H9 (cell line): Measurements from ENCODE around the gene ADARB2. TPM values are rescaled to one million over a fixed set of nuclear protein-coding genes. Genes with fewer than 3 reads are reported as not detected.

ENCODE experiments used
- DNase-seq: peaks from one replicate; pipeline ENCODE4 v3.0.0-alpha.2; 2017
- H2AFZ ChIP-seq: one replicate; pipeline ENCODE4 v1.6.1; 2013; ENCODE audit warnings: mild to moderate bottlenecking, low read length, control low read depth, moderate library complexity
- H2AK5ac ChIP-seq: 2 replicates; pipeline ENCODE4 v1.6.1; 2013; ENCODE audit warnings: low read length, control low read depth, mixed read lengths; ENCODE audit not compliant: insufficient read length
- H2BK120ac ChIP-seq: one replicate; pipeline ENCODE4 v1.6.1; 2013; ENCODE audit warnings: low read depth, mild to moderate bottlenecking, low read length, control low read depth, inconsistent platforms; ENCODE audit not compliant: poor library complexity, severe bottlenecking
- H2BK12ac ChIP-seq: 2 replicates; pipeline ENCODE4 v1.6.1; 2013; ENCODE audit warnings: low read length, control low read depth, mixed read lengths, low read depth; ENCODE audit not compliant: insufficient read length
- H2BK15ac ChIP-seq: 2 replicates; pipeline ENCODE4 v1.6.1; 2013; ENCODE audit warnings: low read depth, low read length, control low read depth
- H2BK20ac ChIP-seq: one replicate; pipeline ENCODE4 v1.6.1; 2013; ENCODE audit warnings: low read depth, mild to moderate bottlenecking, low read length, control low read depth, inconsistent platforms; ENCODE audit not compliant: poor library complexity, severe bottlenecking
- H2BK5ac ChIP-seq: 2 replicates; pipeline ENCODE4 v1.6.1; 2013; ENCODE audit warnings: low read length, control low read depth, mixed read lengths; ENCODE audit not compliant: insufficient read length
- H3K14ac ChIP-seq: 2 replicates; pipeline ENCODE4 v1.6.1; 2013; ENCODE audit warnings: low read length, control low read depth; ENCODE audit not compliant: insufficient read depth
- H3K18ac ChIP-seq: 2 replicates; pipeline ENCODE4 v1.6.1; 2013; ENCODE audit warnings: low read depth, mild to moderate bottlenecking, mixed read lengths, low read length, control low read depth; ENCODE audit not compliant: insufficient read length
- H3K23ac ChIP-seq: 2 replicates; pipeline ENCODE4 v1.6.1; 2013; ENCODE audit warnings: low read length, control low read depth, mixed read lengths, low read depth; ENCODE audit not compliant: insufficient read length
- H3K23me2 ChIP-seq: 2 replicates; pipeline ENCODE4 v1.6.1; 2013; ENCODE audit warnings: low read depth, mild to moderate bottlenecking, mixed read lengths, low read length, control low read depth; ENCODE audit not compliant: insufficient read length, poor library complexity, severe bottlenecking
- H3K27ac ChIP-seq: 2 replicates; pipeline ENCODE4 v1.5.1; 2013; ENCODE audit warnings: low read length, control low read depth, mixed read lengths, low read depth; ENCODE audit not compliant: insufficient read length
- H3K27me3 ChIP-seq: 2 replicates; pipeline ENCODE4 v1.6.1; 2013; ENCODE audit warnings: low read length, control low read depth, inconsistent platforms; ENCODE audit not compliant: insufficient read depth
- H3K4ac ChIP-seq: 2 replicates; pipeline ENCODE4 v1.6.1; 2013; ENCODE audit warnings: low read depth, mild to moderate bottlenecking, control low read depth, inconsistent platforms, low read length, moderate library complexity
- H3K4me1 ChIP-seq: 2 replicates; pipeline ENCODE4 v1.6.1; 2013; ENCODE audit warnings: low read length, control low read depth, inconsistent platforms; ENCODE audit not compliant: insufficient read depth
- H3K4me2 ChIP-seq: 2 replicates; pipeline ENCODE4 v1.6.1; 2013; ENCODE audit warnings: low read length, control low read depth, mixed read lengths; ENCODE audit not compliant: insufficient read length, insufficient read depth
- H3K56ac ChIP-seq: 2 replicates; pipeline ENCODE4 v1.6.1; 2013; ENCODE audit warnings: low read depth, mild to moderate bottlenecking, mixed read lengths, low read length, control low read depth; ENCODE audit not compliant: insufficient read length
- H3K79me1 ChIP-seq: 2 replicates; pipeline ENCODE4 v1.6.1; 2013; ENCODE audit warnings: low read depth, mild to moderate bottlenecking, moderate library complexity, low read length, control low read depth, inconsistent platforms; ENCODE audit not compliant: insufficient read depth, poor library complexity, severe bottlenecking
- H3K79me2 ChIP-seq: 2 replicates; pipeline ENCODE4 v1.6.1; 2013; ENCODE audit warnings: low read length, control low read depth, inconsistent platforms; ENCODE audit not compliant: insufficient read depth
- H3K9ac ChIP-seq: 2 replicates; pipeline ENCODE4 v1.6.1; 2013; ENCODE audit warnings: low read length, control low read depth, mixed read lengths; ENCODE audit not compliant: insufficient read length; ENCODE audit errors: extremely low read depth
- H3K9me3 ChIP-seq: one replicate; pipeline ENCODE4 v1.6.1; 2013; ENCODE audit warnings: low read depth, low read length, inconsistent platforms; ENCODE audit not compliant: control insufficient read depth
- H3T11ph ChIP-seq: one replicate; pipeline ENCODE4 v1.6.1; 2013; ENCODE audit warnings: mild to moderate bottlenecking, low read length, control low read depth, inconsistent platforms
- H4K20me1 ChIP-seq: one replicate; pipeline ENCODE4 v1.6.1; 2013; ENCODE audit not compliant: control insufficient read depth, insufficient read length, insufficient read depth
- H4K5ac ChIP-seq: 2 replicates; pipeline ENCODE4 v1.6.1; 2013; ENCODE audit warnings: low read depth, mild to moderate bottlenecking, mixed read lengths, low read length, control low read depth; ENCODE audit not compliant: insufficient read length
- H4K8ac ChIP-seq: replicated peaks from 2 replicates; pipeline ENCODE4 v1.6.1; 2013; ENCODE audit warnings: low read length, control low read depth, mixed read lengths, low read depth; ENCODE audit not compliant: insufficient read length
- H4K91ac ChIP-seq: 2 replicates; pipeline ENCODE4 v1.6.1; 2013; ENCODE audit warnings: low read depth, mild to moderate bottlenecking, moderate library complexity, mixed read lengths, low read length, control low read depth; ENCODE audit not compliant: insufficient read length
- H3K27ac Mint-ChIP-seq, 3 experiments: 2 replicates in 2 of 3; 3 replicates in 1 of 3; pipeline ENCODE4 v1.8.0; 2020 to 2021; ENCODE audit warnings: mixed read lengths in 3 of 3, mild to moderate bottlenecking in 1 of 3, moderate library complexity in 1 of 3
- H3K27me3 Mint-ChIP-seq: 2 replicates; pipeline ENCODE4 v1.8.0; 2021; ENCODE audit warnings: low read depth, mild to moderate bottlenecking, moderate library complexity, mixed read lengths
- H3K36me3 Mint-ChIP-seq, 3 experiments: 2 replicates in 2 of 3; 3 replicates in 1 of 3; pipeline ENCODE4 v1.8.0; 2020 to 2021; ENCODE audit warnings: low read depth in 3 of 3, mixed read lengths in 3 of 3; ENCODE audit not compliant: insufficient read depth in 1 of 3
- H3K4me1 Mint-ChIP-seq, 2 experiments: 2 replicates each; pipeline ENCODE4 v1.8.0; 2020; ENCODE audit warnings: mixed read lengths in 2 of 2
- H3K4me3 Mint-ChIP-seq, 2 experiments: 2 replicates in 1 of 2; 3 replicates in 1 of 2; pipeline ENCODE4 v1.8.0; 2020 to 2021; ENCODE audit warnings: mild to moderate bottlenecking in 2 of 2, mixed read lengths in 2 of 2, moderate library complexity in 1 of 2
- H3K9me3 Mint-ChIP-seq, 2 experiments: 2 replicates in 1 of 2; 3 replicates in 1 of 2; pipeline ENCODE4 v1.8.0; 2020; ENCODE audit warnings: mild to moderate bottlenecking in 2 of 2, mixed read lengths in 2 of 2, moderate library complexity in 1 of 2
- CTCF ChIP-seq: fragments of 200-600 bp; sonication (generic); conservative IDR thresholded peaks from 3 replicates; pipeline ENCODE4 v1.8.0; 2021; ENCODE audit warnings: antibody characterized with exemption, mild to moderate bottlenecking
- WGBS: extraction: QIAGEN DNeasy Blood & Tissue Kit; methylation state at CpG from one replicate; pipeline ENCODE4 v1.1.7; 2013; ENCODE audit warnings: missing lambda C conversion rate, low lambda C conversion rate, mixed read lengths; ENCODE audit not compliant: insufficient read length; ENCODE audit errors: extremely low coverage; 5-methylcytosine and 5-hydroxymethylcytosine counted together
- total RNA-seq: library from RNA; stranded (reverse); gene quantifications from 2 replicates; pipeline ENCODE4 v1.2.1, GENCODE V29; 2021

Gene ADARB2
- total RNA-seq, 1 experiment from 2014 or later, result 0.87 TPM

- no peak overlapping the region for H2AFZ ChIP-seq
- H3K4me2 ChIP-seq, result no peak overlapping the region
- H2BK12ac ChIP-seq, result no peak overlapping the region
- no peaks in the 10 kb centered on the region for H3K27me3 ChIP-seq
- no peak overlapping the region for H3K4ac ChIP-seq
- H3K27ac Mint-ChIP-seq, result no peak overlapping the region; a peak in 1 of 7 replicates
- H3K9ac ChIP-seq, result no peak overlapping the region
- H3K4me3 Mint-ChIP-seq, result no peak overlapping the region
- no peak overlapping the region for H2BK15ac ChIP-seq
- TF ChIP-seq CTCF, result no peak
- H3K27me3 Mint-ChIP-seq, result no peaks in the 10 kb centered on the region; the same call in 1 of the 2 replicates
- H3K27ac ChIP-seq, result no peak overlapping the region
- H4K91ac ChIP-seq, result no peak overlapping the region
- no peaks in the 10 kb centered on the region for H3K23me2 ChIP-seq
- H3K4me1 Mint-ChIP-seq, result peaks cover 27 to 30% of the 10 kb centered on the region in 2 experiments
- no peaks in the 10 kb centered on the region for H4K20me1 ChIP-seq
- no peak overlapping the region for H2BK120ac ChIP-seq
- no peak overlapping the region for H4K8ac ChIP-seq
- H3K14ac ChIP-seq, result 0 out of 2 replicates have a peak overlapping the region, but pooled peaks have one; percentile 6
- peaks cover 5% of the 10 kb centered on the region for H3K4me1 ChIP-seq
- no peaks in the 10 kb centered on the region for H3K79me1 ChIP-seq
- no peak overlapping the region for H2BK20ac ChIP-seq
- no peak overlapping the region for H2AK5ac ChIP-seq
- no peak overlapping the region for H3K56ac ChIP-seq
- no peak overlapping the region for H3T11ph ChIP-seq
- DNase-seq, result no peak
- no CpG with 5 or more reads among the region's 16 CpGs for WGBS
- no peaks in the 10 kb centered on the region for H3K79me2 ChIP-seq
- H2BK5ac ChIP-seq, result no peak overlapping the region
- no peaks in the 10 kb centered on the region for H3K9me3 Mint-ChIP-seq
- no peak overlapping the region for H3K23ac ChIP-seq
- no peak overlapping the region for H4K5ac ChIP-seq
- H3K9me3 ChIP-seq, result no peaks in the 10 kb centered on the region
- H3K36me3 Mint-ChIP-seq, result no peaks in the 10 kb centered on the region
- peak overlapping the region; percentile 15 for H3K18ac ChIP-seq
Measured at GRCh38 chr10:1316121-1316808, 421.1 kb downstream of the ADARB2 start.
